OCI-LY1 (cell line): ENCODE measurements around the gene TIRAP.

Experiments
- H2AFZ ChIP-seq: fragments of 200-600 bp; sonication (generic), shearing (Covaris generic); 2 replicates; pipeline ENCODE4 v1.6.0; 2014; ENCODE audit warnings: antibody characterized with exemption, mild to moderate bottlenecking, low read length
- H3F3A ChIP-seq: fragments of 200-600 bp; sonication (generic), shearing (Covaris generic); 2 replicates; pipeline ENCODE4 v1.6.0; 2014; ENCODE audit warnings: mild to moderate bottlenecking, antibody characterized with exemption, low read length, moderate library complexity; ENCODE audit not compliant: insufficient read depth
- H3K27ac ChIP-seq: fragments of 200-600 bp; sonication (generic); 2 replicates; pipeline ENCODE4 v1.5.1; 2014; ENCODE audit warnings: low read length, mixed run types, mild to moderate bottlenecking, low read depth; ENCODE audit not compliant: poor library complexity, severe bottlenecking
- H3K27me3 ChIP-seq: fragments of 200-600 bp; sonication (generic); 2 replicates; pipeline ENCODE4 v1.6.0; 2014; ENCODE audit warnings: antibody characterized with exemption, mild to moderate bottlenecking, low read length, moderate library complexity; ENCODE audit not compliant: insufficient read depth
- H3K36me3 ChIP-seq: fragments of 200-600 bp; sonication (generic); 2 replicates; pipeline ENCODE4 v1.6.1; 2014; ENCODE audit warnings: mild to moderate bottlenecking, antibody characterized with exemption, low read length, moderate library complexity, mixed read lengths; ENCODE audit not compliant: insufficient read depth
- H3K4me1 ChIP-seq: fragments of 200-600 bp; sonication (generic); 2 replicates; pipeline ENCODE4 v1.5.1; 2014; ENCODE audit warnings: mild to moderate bottlenecking, low read length, moderate library complexity; ENCODE audit not compliant: insufficient read depth, severe bottlenecking
- H3K4me2 ChIP-seq: fragments of 200-600 bp; sonication (generic), shearing (Covaris generic); 2 replicates; pipeline ENCODE4 v1.6.1; 2014; ENCODE audit warnings: low read length
- H3K4me3 ChIP-seq: fragments of 200-600 bp; sonication (generic); 2 replicates; pipeline ENCODE4 v1.5.1; 2014; ENCODE audit warnings: low read length, low read depth, mild to moderate bottlenecking, mixed read lengths; ENCODE audit not compliant: poor library complexity, severe bottlenecking
- H3K79me2 ChIP-seq: fragments of 200-600 bp; shearing (Covaris generic); 2 replicates; pipeline ENCODE4 v1.6.1; 2016; ENCODE audit warnings: mixed run types, low read length, mixed read lengths; ENCODE audit not compliant: insufficient read depth
- H3K9ac ChIP-seq: fragments of 200-600 bp; sonication (generic), shearing (Covaris generic); 2 replicates; pipeline ENCODE4 v1.6.1; 2014; ENCODE audit warnings: mild to moderate bottlenecking, low read length, mixed read lengths
- H3K9me2 ChIP-seq: fragments of 200-600 bp; sonication (generic), shearing (Covaris generic); 2 replicates; pipeline ENCODE4 v1.6.1; 2014; ENCODE audit warnings: low read depth, mild to moderate bottlenecking, low read length, mixed read lengths
- H3K9me3 ChIP-seq: fragments of 200-600 bp; shearing (Covaris generic); 2 replicates; pipeline ENCODE4 v1.6.1; 2014; ENCODE audit warnings: low read length, mixed read lengths
- H4K20me1 ChIP-seq: fragments of 200-600 bp; sonication (generic), shearing (Covaris generic); 2 replicates; pipeline ENCODE4 v1.6.0; 2016; ENCODE audit warnings: mild to moderate bottlenecking, low read length; ENCODE audit not compliant: insufficient read depth
- CTCF ChIP-seq: fragments of 200-600 bp; sonication (generic), shearing (Covaris generic); IDR thresholded peaks from 2 replicates; pipeline ENCODE4 v1.5.1; 2017; ENCODE audit warnings: mild to moderate bottlenecking, antibody characterized with exemption, low read length, moderate library complexity, mixed read lengths
- EZH2 ChIP-seq: fragments of 200-600 bp; sonication (generic), shearing (Covaris generic); IDR thresholded peaks from 2 replicates; pipeline ENCODE4 v1.8.0; 2017; ENCODE audit warnings: borderline replicate concordance, mixed run types, mild to moderate bottlenecking, antibody characterized with exemption, low read length, moderate library complexity, mixed read lengths

The TIRAP gene

GRCh38 chr11:126257144-126257543 lies 25.7 kb upstream of the TIRAP start:
- no peaks in the 10 kb centered on the region for H3K9me3 ChIP-seq
- no peaks in the 10 kb centered on the region for H4K20me1 ChIP-seq
- H3K36me3 ChIP-seq = peaks cover 31% of the 10 kb centered on the region; the same call in 1 of the 2 replicates

GRCh38 chr11:126257764-126258163 lies 25.1 kb upstream of the TIRAP start:
- no peaks in the 10 kb centered on the region for H4K20me1 ChIP-seq
- H3K4me3 ChIP-seq = no peak overlapping the region
- no peak for TF ChIP-seq CTCF
- H3K27me3 ChIP-seq = no peaks in the 10 kb centered on the region
- H3K9ac ChIP-seq = no peak overlapping the region
- H3K27ac ChIP-seq = no peak overlapping the region
- no peaks in the 10 kb centered on the region for H3K4me1 ChIP-seq
- no peaks in the 10 kb centered on the region for H3K9me3 ChIP-seq
- H3K4me2 ChIP-seq = no peak overlapping the region
- H3K36me3 ChIP-seq = peaks cover 37% of the 10 kb centered on the region; the same call in 1 of the 2 replicates
- H3K9me2 ChIP-seq = no peaks in the 10 kb centered on the region
- no peaks in the 10 kb centered on the region for H3K79me2 ChIP-seq
- H2AFZ ChIP-seq = no peak overlapping the region
- no peaks in the 10 kb centered on the region; the same call in 1 of the 2 replicates for H3F3A ChIP-seq

More at GRCh38 chr11:126257144-126257543, 25.7 kb upstream of the TIRAP start:
- no peaks in the 10 kb centered on the region for H3K79me2 ChIP-seq
- H3F3A ChIP-seq = no peaks in the 10 kb centered on the region; the same call in 1 of the 2 replicates
- H3K9me2 ChIP-seq = no peaks in the 10 kb centered on the region
- no peaks in the 10 kb centered on the region for H3K27me3 ChIP-seq
- no peak overlapping the region for H3K9ac ChIP-seq
- no peaks in the 10 kb centered on the region for H3K4me1 ChIP-seq
- TF ChIP-seq EZH2 = no peak
- TF ChIP-seq CTCF = no peak
- H3K4me2 ChIP-seq = no peak overlapping the region
- H3K4me3 ChIP-seq = no peak overlapping the region
- H3K27ac ChIP-seq = no peak overlapping the region
- no peak overlapping the region for H2AFZ ChIP-seq

DNA sequence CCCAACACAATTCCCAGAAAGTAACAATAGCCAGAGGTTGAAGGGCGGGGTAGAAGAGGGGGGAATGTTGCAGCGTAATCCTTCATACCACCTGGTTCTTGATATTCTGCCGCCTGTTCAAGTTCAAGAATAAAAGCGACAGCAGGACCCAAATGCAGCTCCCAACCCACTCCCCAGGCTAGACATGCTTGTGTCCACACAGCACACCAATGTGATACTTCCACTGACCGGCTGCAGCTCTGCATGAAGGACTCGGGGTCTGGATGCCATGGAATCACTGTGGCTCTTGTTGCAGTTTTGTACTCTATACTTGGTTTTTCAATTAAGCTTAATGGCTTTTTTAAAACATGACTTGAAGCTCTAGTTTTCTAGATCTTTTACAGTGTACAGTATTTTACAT lies 20.7 kb upstream of the TIRAP start:
- H3F3A ChIP-seq = no peaks in the 10 kb centered on the region; the same call in 1 of the 2 replicates
- TF ChIP-seq CTCF (no peak), EZH2 (no peak)
- H3K36me3 ChIP-seq = peaks cover 70% of the 10 kb centered on the region

More for the DNA sequence above, 20.7 kb upstream of the TIRAP start:
- H3K4me2 ChIP-seq = no peak overlapping the region
- H3K27ac ChIP-seq = no peak overlapping the region
- H3K9me2 ChIP-seq = no peaks in the 10 kb centered on the region
- H3K27me3 ChIP-seq = no peaks in the 10 kb centered on the region
- H4K20me1 ChIP-seq = no peaks in the 10 kb centered on the region
- H3K79me2 ChIP-seq = peaks cover 2% of the 10 kb centered on the region; the same call in 1 of the 2 replicates
- H3K9me3 ChIP-seq = no peaks in the 10 kb centered on the region
- H2AFZ ChIP-seq = no peak overlapping the region
- H3K9ac ChIP-seq = no peak overlapping the region
- H3K4me3 ChIP-seq = no peak overlapping the region
- no peaks in the 10 kb centered on the region for H3K4me1 ChIP-seq
